ENCODE data around the gene ATP8A2.

GRCh38 chr13:25570185-25570584 is 198.4 kb downstream of the ATP8A2 start:
- TF ChIP-seq CTCF (IDR thresholded peaks at IDR 0.05) = no peak
- no peak for TF ChIP-seq EZH2 (IDR thresholded peaks at IDR 0.05)
- no peak for TF ChIP-seq EZH2phosphoT487 (IDR thresholded peaks at IDR 0.05)

All from neural progenitor cell (in vitro differentiated cells).